Kidney (tissue), 22 donors: ENCODE data around the gene MRPL58. TPM values are rescaled to one million over a fixed set of nuclear protein-coding genes. Genes with fewer than 3 reads are reported as not detected.
A peak's percentile ranks its signal among the peaks of the same experiment; 100 is the strongest.

Experiments used
- DNase-seq, 5 donors: peaks; one replicate each; pipeline ENCODE4 v3.0.0-alpha.2; 2013 to 2020
- FAIRE-seq: peaks from 2 replicates; lab custom pipeline; 2012; peaks lifted over from hg19 to GRCh38; lab: Jason Lieb, UNC
- H3K27ac ChIP-seq, 2 donors: one replicate each; pipeline ENCODE4 v1.7.0; 2013; ENCODE audit warnings: low read depth in 2 of 2, low read length in 2 of 2, inconsistent platforms in 1 of 2
- H3K27me3 ChIP-seq: one replicate; pipeline ENCODE4 v1.7.1; 2013; ENCODE audit warnings: low read length, inconsistent platforms; ENCODE audit not compliant: control insufficient read depth, insufficient read depth
- H3K36me3 ChIP-seq, 3 donors: one replicate each; pipeline versions ENCODE4 v1.7.0 to v1.7.1; 2013; ENCODE audit warnings: low read length in 3 of 3, control low read depth in 1 of 3, inconsistent platforms in 1 of 3; ENCODE audit not compliant: insufficient read depth in 3 of 3, control insufficient read depth in 2 of 3
- H3K4me1 ChIP-seq, 3 donors: one replicate each; pipeline versions ENCODE4 v1.7.0 to v1.7.1; 2013; ENCODE audit warnings: low read length in 3 of 3, inconsistent platforms in 1 of 3, low read depth in 1 of 3; ENCODE audit not compliant: control insufficient read depth in 2 of 3, insufficient read depth in 2 of 3
- H3K4me3 ChIP-seq, 3 donors: one replicate each; pipeline versions ENCODE4 v1.7.0 to v1.8.1; 2013; ENCODE audit warnings: low read length in 3 of 3, control low read depth in 1 of 3, inconsistent platforms in 1 of 3
- H3K9ac ChIP-seq, 3 donors: one replicate each; pipeline versions ENCODE4 v1.7.0 to v1.7.1; 2013; ENCODE audit warnings: low read length in 3 of 3, control low read depth in 1 of 3, inconsistent platforms in 1 of 3
- H3K9me3 ChIP-seq, 3 donors: one replicate each; pipeline versions ENCODE4 v1.7.0 to v1.7.1; 2013; ENCODE audit warnings: low read length in 3 of 3, control low read depth in 1 of 3, inconsistent platforms in 1 of 3; ENCODE audit not compliant: control insufficient read depth in 2 of 3, insufficient read depth in 1 of 3
- CTCF ChIP-seq: IDR thresholded peaks from 3 replicates; pipeline ENCODE4 v1.5.1; 2012; ENCODE audit warnings: mild to moderate bottlenecking, moderate library complexity, borderline replicate concordance; ENCODE audit not compliant: insufficient read depth; ENCODE audit errors: extremely low read depth
- intact Hi-C: fragments of 100-400 bp; cut with DNase I; formaldehyde crosslinking; loops from one replicate; pipeline ENCODE4 v1.11.1; 2022
- long read RNA-seq, 10 donors: library from polyadenylated mRNA in 1 of 10; unstranded in 1 of 10; transcript quantifications; one replicate each; pipeline ENCODE4 v2.0.0 and lab custom pipeline, GENCODE V29; 2021 to 2026
- polyA plus RNA-seq: library from polyadenylated mRNA; stranded (reverse); fragments of 350-450 nt; fragmentation: Illumina TruSeq; extraction: RNeasy Lipid Tissue Mini Kit (QIAGEN cat#74804); gene quantifications from one replicate; pipeline ENCODE4 v1.2.3, GENCODE V29; 2014; ENCODE audit warnings: low read depth, low replicate concordance; ENCODE audit not compliant: insufficient read depth
- total RNA-seq: library from RNA; stranded (reverse); fragmentation: NEBNext Ultra II Directional; extraction: Animal tissue kit (Norgen Biotek cat#: 25700); gene quantifications from one replicate; pipeline ENCODE4 v1.2.1, GENCODE V29; 2021
- donor health status: control.
- donor health status: control.
- donor health status: control.
- donor health status: control.
- donor health status: control.
- donor health status: DM: yes; HTN: yes; CAD: no.
- donor health status: Normal renal cell carcinoma (clear cell type).

MRPL58 gene
- total RNA-seq = 23.1 TPM
- 84.5 TPM for polyA plus RNA-seq
- long read RNA-seq, donor 1, transcript MRPL58-201 (6 exons, 890 nt) = major isoform, 7 of 7 reads
- long read RNA-seq, donor 1, partial matches to known transcripts = 0 of 7 reads
- long read RNA-seq, donor 1, other reads (novel, unspliced or antisense) = 0 of 7 reads
- long read RNA-seq, donor 2, transcript MRPL58-201 (6 exons, 890 nt) = major isoform, 10 of 14 reads
- long read RNA-seq, donor 2, partial matches to known transcripts = 0 of 14 reads
- long read RNA-seq, donor 2, other reads (novel, unspliced or antisense) = 0 of 14 reads
- long read RNA-seq, donor 3, transcript MRPL58-201 (6 exons, 890 nt) = major isoform, 9 of 11 reads
- long read RNA-seq, donor 3, partial matches to known transcripts = 0 of 11 reads
- long read RNA-seq, donor 3, other reads (novel, unspliced or antisense) = 0 of 11 reads
- long read RNA-seq, donor 4, partial matches to known transcripts = 0 of 5 reads
- long read RNA-seq, donor 4, other reads (novel, unspliced or antisense) = 0 of 5 reads
- long read RNA-seq, donor 5, partial matches to known transcripts = 0 of 4 reads
- long read RNA-seq, donor 5, other reads (novel, unspliced or antisense) = 0 of 4 reads
- long read RNA-seq, donor 6, transcript MRPL58-201 (6 exons, 890 nt) = major isoform, 15 of 19 reads
- long read RNA-seq, donor 6, partial matches to known transcripts = 0 of 19 reads
- long read RNA-seq, donor 6, other reads (novel, unspliced or antisense) = 0 of 19 reads
- long read RNA-seq, donor 7, partial matches to known transcripts = 1 of 9 reads
- long read RNA-seq, donor 7, other reads (novel, unspliced or antisense) = 3 of 9 reads
- long read RNA-seq, donor 8, transcript MRPL58-201 (6 exons, 890 nt) = major isoform, 12 of 12 reads
- long read RNA-seq, donor 8, partial matches to known transcripts = 0 of 12 reads
- long read RNA-seq, donor 8, other reads (novel, unspliced or antisense) = 0 of 12 reads
- long read RNA-seq, donor 9, partial matches to known transcripts = 0 of 2 reads
- long read RNA-seq, donor 9, other reads (novel, unspliced or antisense) = 0 of 2 reads
- long read RNA-seq, donor 10, transcript MRPL58-201 (6 exons, 890 nt) = major isoform, 9 of 11 reads
- long read RNA-seq, donor 10, partial matches to known transcripts = 0 of 11 reads
- long read RNA-seq, donor 10, other reads (novel, unspliced or antisense) = 0 of 11 reads

GRCh38 chr17:75012346-75013091 is at the start of gene MRPL58:
Gene MRPL58, plus strand, starts transcription at chr17:75012670. Its CDS starts 17 bp downstream, at chr17:75012687.
- FAIRE-seq = no peak
- TF ChIP-seq CTCF = peak; percentile 44
- intact Hi-C loops = no loop called here

DNA sequence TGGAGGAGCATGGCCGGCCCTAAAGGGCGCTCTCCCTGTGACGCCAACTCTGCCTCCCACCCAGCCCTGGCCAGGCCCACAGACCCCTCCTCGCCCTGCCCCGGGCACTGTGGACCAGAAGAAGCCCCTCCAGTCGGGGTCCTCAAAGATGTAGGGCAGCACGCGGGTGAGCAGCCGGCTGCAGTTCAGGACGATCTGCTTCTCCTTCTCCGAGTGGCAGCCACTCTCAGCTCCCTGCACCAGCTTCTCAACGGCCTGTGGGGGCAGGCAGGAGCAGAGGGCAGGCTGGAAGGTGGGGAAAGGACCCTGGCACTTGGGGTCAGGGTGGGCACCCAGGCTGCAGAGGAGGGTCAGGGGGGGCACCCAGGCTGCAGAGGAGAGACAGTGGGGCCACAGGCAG is 48.8 kb upstream of the MRPL58 start:
- no peak for FAIRE-seq
- intact Hi-C loops = no loop called here

More at GRCh38 chr17:75012346-75013091, at the start of gene MRPL58:
- Histone ChIP-seq H3K27me3 (no peaks in the 10 kb centered on the region), H3K4me1 (peaks cover 4 to 16% (median 9%) of the 10 kb centered on the region in 3 donors), H3K9me3 (no peaks in the 10 kb centered on the region), H3K4me3 (peak within 1 kb of the TSS; percentile 87 to 92 (median 91)), H3K27ac (peak within 1 kb of the TSS; percentile 66 to 76), H3K9ac (peak within 1 kb of the TSS; percentile 80 to 90 (median 82)), H3K36me3 (peaks cover 0 to 5% (median 4%) of the 10 kb centered on the region in 3 donors)
- DNase-seq = peak; percentile 94 to 96 (median 94)

More for the DNA sequence above, 48.8 kb upstream of the MRPL58 start:
- peaks cover 0 to 2% (median 0%) of the 10 kb centered on the region in 3 donors for H3K4me1 ChIP-seq
- no peak overlapping the region for H3K4me3 ChIP-seq
- no peak overlapping the region for H3K9ac ChIP-seq
- H3K9me3 ChIP-seq = no peaks in the 10 kb centered on the region
- peak in 1 of 5 donors; percentile 40 for DNase-seq
- H3K27ac ChIP-seq = no peak overlapping the region
- H3K36me3 ChIP-seq = no peaks in the 10 kb centered on the region
- H3K27me3 ChIP-seq = no peaks in the 10 kb centered on the region
- TF ChIP-seq CTCF = no peak
